Activated naive CD4-positive, alpha-beta T cell treated with anti-CD3 and anti-CD28 coated beads, Interleukin-2, amount 10 ng/mL, durations not matched to agents 7 days and 5 days (primary cell): ENCODE measurements around the gene BTNL8.

Experiments used
- CTCF ChIA-PET: fragments of 350-600 bp; sonication (Branson Sonifier 250); formaldehyde crosslinking; loops from one replicate; lab custom pipeline; 2021; ENCODE audit warnings: antibody characterized with exemption; lab: Charles Lee
- DNase-seq: peaks from one replicate; pipeline ENCODE4 v3.0.0-alpha.2; 2020
- H3K27ac Mint-ChIP-seq: one replicate; pipeline ENCODE4 v1.8.0; 2021; ENCODE audit warnings: mild to moderate bottlenecking, moderate library complexity, mixed read lengths
- H3K27me3 Mint-ChIP-seq: one replicate; pipeline ENCODE4 v1.8.0; 2021; ENCODE audit warnings: mild to moderate bottlenecking, mixed read lengths
- H3K36me3 Mint-ChIP-seq: one replicate; pipeline ENCODE4 v1.8.0; 2021; ENCODE audit warnings: mixed read lengths
- H3K4me1 Mint-ChIP-seq: one replicate; pipeline ENCODE4 v1.8.0; 2021; ENCODE audit warnings: mixed read lengths
- H3K4me3 Mint-ChIP-seq: one replicate; pipeline ENCODE4 v1.8.0; 2021; ENCODE audit warnings: mild to moderate bottlenecking, moderate library complexity, mixed read lengths
- H3K9me3 Mint-ChIP-seq: one replicate; pipeline ENCODE4 v1.8.0; 2021; ENCODE audit warnings: mixed read lengths

The BTNL8 gene

DNA sequence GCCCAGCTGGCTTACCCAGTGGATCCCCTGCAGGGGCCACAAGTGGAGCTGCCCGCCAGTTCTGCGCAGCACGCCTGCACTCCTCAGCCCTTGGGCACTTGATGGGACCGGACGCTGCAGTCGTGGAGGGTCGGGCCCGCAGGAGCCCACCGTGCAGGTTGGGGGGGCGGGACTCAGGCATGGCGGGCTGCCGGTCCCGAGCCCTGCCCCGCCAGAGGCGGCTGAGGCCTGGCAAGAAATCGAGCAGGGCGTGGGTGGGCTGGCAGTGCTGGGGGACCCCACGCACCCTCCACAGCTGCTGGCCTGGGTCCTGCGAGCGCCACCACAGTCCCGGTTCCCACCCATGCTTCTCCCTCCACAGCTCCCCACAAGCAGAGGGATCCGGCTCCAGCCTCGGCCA lies 70.4 kb downstream of the BTNL8 start:
- Mint-ChIP-seq H3K4me3 (no peak overlapping the region), H3K9me3 (peaks cover 1% of the 10 kb centered on the region), H3K27ac (no peak overlapping the region), H3K4me1 (no peaks in the 10 kb centered on the region), H3K36me3 (no peaks in the 10 kb centered on the region), H3K27me3 (no peaks in the 10 kb centered on the region)
- CTCF ChIA-PET: no interaction called here
- DNase-seq: no peak

DNA sequence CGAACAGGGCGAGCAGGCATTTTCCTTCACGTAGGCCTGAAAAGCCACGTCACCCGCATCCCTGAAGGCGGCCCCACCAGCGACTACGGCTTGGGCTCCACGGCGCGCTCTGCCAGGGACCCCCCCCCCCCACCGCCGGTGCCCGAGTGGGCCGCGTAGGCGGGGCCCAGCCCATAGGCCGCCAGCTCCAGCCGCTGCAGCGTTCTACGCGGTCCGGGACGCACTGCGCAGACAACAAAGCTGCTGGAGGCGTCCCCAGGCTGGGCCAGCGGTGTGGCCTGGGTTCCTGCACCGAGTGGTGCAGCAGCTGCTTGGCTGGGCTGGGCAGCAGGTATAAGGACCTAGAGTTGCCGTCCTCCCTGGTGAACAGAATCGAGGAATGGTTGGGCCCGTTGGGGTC lies 71.4 kb downstream of the BTNL8 start:
- Mint-ChIP-seq H3K27ac (no peak overlapping the region), H3K27me3 (no peaks in the 10 kb centered on the region), H3K9me3 (peaks cover 1% of the 10 kb centered on the region), H3K4me1 (no peaks in the 10 kb centered on the region), H3K4me3 (no peak overlapping the region), H3K36me3 (no peaks in the 10 kb centered on the region)
- CTCF ChIA-PET: no interaction called here
- no peak for DNase-seq

DNA sequence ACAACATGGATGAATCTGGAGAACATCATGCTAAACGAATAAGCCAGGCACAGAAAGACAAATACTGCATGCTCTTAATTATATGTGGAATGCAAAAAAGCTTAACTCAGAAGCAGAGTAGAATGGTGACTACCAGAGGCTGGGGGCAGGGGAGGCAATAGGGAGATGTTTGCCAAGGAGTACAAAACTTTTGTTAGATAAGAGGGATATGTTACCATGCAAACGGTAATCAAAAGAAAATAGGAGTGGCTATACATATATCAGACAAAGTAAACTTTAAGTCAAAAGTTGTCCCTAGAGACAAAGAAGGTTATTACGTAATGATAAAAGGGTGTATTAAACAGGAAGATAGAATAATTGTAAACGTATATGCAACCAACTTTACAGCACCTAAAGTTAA lies 71.9 kb downstream of the BTNL8 start:
- H3K9me3 Mint-ChIP-seq: peaks cover 1% of the 10 kb centered on the region
- CTCF ChIA-PET: no interaction called here
- no peak for DNase-seq
- H3K4me3 Mint-ChIP-seq: no peak overlapping the region
- H3K36me3 Mint-ChIP-seq: no peaks in the 10 kb centered on the region
- no peaks in the 10 kb centered on the region for H3K27me3 Mint-ChIP-seq
- H3K27ac Mint-ChIP-seq: no peak overlapping the region
- no peaks in the 10 kb centered on the region for H3K4me1 Mint-ChIP-seq

DNA sequence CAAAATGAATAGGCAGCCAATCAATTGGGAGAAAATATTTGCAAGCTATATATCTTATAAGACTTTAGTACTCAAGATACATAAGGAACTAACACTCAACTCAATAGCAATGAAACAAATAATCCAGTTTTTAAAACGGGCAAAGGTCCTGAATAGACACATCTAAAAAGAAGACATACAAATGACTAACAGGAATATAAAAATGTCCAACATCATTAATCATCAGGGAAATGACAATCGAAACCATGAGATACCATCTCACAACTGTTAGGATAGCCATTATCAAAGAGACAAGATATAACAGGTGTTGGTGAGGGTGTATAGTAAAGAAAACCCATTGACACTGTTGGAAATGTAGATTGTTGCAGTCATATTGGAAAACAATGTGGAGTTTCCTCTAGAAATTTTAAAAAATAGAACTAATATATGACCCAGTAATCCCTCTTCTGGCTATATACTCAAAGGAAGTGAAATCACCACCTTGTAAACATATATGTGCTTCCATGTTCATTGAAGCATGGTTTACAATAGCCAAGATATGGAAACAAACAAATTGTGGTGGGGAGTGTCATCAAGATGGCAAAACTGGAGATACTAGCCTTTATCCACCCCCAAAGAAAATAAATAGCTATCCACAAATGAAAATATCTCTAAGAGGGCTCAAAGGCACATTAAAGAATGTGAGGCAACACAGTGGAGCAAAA lies 75.8 kb downstream of the BTNL8 start:
- DNase-seq: no peak
- H3K9me3 Mint-ChIP-seq: peaks cover 1% of the 10 kb centered on the region
- no peaks in the 10 kb centered on the region for H3K36me3 Mint-ChIP-seq
- peaks cover 7% of the 10 kb centered on the region for H3K4me1 Mint-ChIP-seq
- no peak overlapping the region for H3K27ac Mint-ChIP-seq
- H3K27me3 Mint-ChIP-seq: peaks cover 5% of the 10 kb centered on the region
- CTCF ChIA-PET: no interaction called here
- H3K4me3 Mint-ChIP-seq: no peak overlapping the region

DNA sequence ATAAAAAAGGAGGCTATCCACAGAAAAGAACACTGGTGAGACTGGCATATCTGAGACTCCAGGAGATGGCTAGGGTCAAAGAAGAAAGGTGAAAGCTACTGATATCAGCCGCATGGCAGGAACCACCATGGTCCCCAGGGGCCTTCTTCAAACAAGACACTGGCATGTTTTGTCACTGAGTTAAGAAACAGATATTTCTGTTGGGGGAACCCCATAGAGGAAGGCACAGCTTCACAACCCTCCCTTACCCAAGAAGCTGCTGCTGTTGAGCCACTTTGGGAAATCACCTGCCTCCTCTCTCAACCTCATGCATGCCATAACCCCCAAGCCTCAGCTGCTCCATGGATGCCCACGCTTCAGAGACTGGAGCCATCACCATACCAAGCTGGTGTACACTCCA lies 76.4 kb downstream of the BTNL8 start:
- H3K27ac Mint-ChIP-seq: no peak overlapping the region
- CTCF ChIA-PET: no interaction called here
- H3K9me3 Mint-ChIP-seq: peaks cover 1% of the 10 kb centered on the region

GRCh38 chr5:180976518-180976917 lies 77.6 kb downstream of the BTNL8 start:
- no peak overlapping the region for H3K4me3 Mint-ChIP-seq
- CTCF ChIA-PET: interaction anchor here (1.1 kb wide), 1 partner anchor 505 kb away, joined by 3 read pairs; no protein-coding TSS in a partner anchor
- no peaks in the 10 kb centered on the region for H3K36me3 Mint-ChIP-seq
- peaks cover 1% of the 10 kb centered on the region for H3K9me3 Mint-ChIP-seq
- peak overlapping the region; percentile 43 for H3K27ac Mint-ChIP-seq
- H3K27me3 Mint-ChIP-seq: peaks cover 11% of the 10 kb centered on the region
- peaks cover 7% of the 10 kb centered on the region for H3K4me1 Mint-ChIP-seq
- DNase-seq: no peak

More for the DNA sequence above, 76.4 kb downstream of the BTNL8 start:
- Mint-ChIP-seq H3K36me3 (no peaks in the 10 kb centered on the region), H3K4me3 (no peak overlapping the region), H3K4me1 (peaks cover 7% of the 10 kb centered on the region), H3K27me3 (peaks cover 5% of the 10 kb centered on the region)
- no peak for DNase-seq

DNA sequence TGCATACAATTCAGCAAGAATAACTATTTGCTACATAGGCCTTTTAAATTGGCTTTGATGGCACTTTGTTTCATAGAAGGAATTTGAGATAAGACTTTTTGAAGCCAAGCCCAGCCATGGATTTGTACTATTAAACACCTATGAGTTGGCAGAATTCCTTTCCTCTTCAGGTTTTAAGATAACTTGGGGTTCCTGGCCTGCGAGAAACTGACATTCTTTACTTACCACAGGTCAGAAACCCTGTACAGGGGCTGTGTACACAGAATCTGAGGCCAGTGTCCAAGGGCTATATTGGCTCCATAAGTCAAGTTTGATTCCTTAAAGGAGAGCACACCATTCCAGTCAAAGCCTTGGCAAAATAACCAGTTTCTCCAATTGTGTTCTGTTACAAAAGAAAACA lies 78.9 kb downstream of the BTNL8 start:
- peaks cover 1% of the 10 kb centered on the region for H3K9me3 Mint-ChIP-seq
- H3K36me3 Mint-ChIP-seq: no peaks in the 10 kb centered on the region
- no peak for DNase-seq
- peaks cover 7% of the 10 kb centered on the region for H3K4me1 Mint-ChIP-seq
- H3K4me3 Mint-ChIP-seq: no peak overlapping the region
- H3K27ac Mint-ChIP-seq: no peak overlapping the region
- CTCF ChIA-PET: interaction anchor here (1.0 kb wide), 1 partner anchor 109 kb away, joined by 3 read pairs; no protein-coding TSS in a partner anchor
- peaks cover 19% of the 10 kb centered on the region for H3K27me3 Mint-ChIP-seq

DNA sequence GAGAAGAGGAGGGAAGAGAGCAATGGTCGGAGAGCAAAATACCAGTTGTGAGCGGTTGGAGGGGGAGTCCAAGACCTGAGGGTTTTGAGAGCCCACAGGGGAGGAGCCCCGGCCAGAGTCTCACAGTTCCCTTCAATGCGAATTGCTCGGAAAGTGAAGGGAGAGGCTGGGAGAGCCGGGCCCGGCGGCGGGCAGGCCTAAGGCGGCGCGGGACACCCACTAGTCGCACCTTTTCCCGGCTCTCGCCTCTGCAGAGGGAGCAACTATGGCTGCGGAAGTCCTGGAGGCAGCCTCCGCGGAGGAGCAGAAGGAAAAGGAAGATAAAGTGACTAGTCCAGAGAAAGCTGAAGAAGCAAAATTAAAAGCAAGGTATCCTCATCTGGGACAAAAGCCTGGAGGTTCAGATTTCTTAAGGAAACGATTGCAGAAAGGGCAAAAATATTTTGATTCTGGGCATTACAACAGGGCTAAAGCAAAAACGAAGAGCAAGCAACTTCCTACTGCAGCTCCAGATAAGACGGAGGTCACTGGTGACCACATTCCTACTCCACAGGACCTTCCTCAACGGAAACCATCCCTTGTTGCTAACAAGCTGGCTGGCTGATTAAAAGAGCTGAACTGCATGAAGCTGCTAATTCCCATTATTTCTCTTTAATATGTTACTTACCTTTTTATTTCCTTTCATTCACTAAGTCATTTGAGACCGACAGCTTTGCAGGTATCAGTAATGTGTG lies 83.2 kb downstream of the BTNL8 start:
- no peak for DNase-seq
- Mint-ChIP-seq H3K4me1 (no peaks in the 10 kb centered on the region), H3K4me3 (no peak overlapping the region), H3K36me3 (no peaks in the 10 kb centered on the region), H3K27me3 (peaks cover 22% of the 10 kb centered on the region), H3K27ac (no peak overlapping the region), H3K9me3 (no peaks in the 10 kb centered on the region)
- CTCF ChIA-PET: no interaction called here

GRCh38 chr5:180988016-180988415 lies 89.1 kb downstream of the BTNL8 start:
- Mint-ChIP-seq H3K4me1 (no peaks in the 10 kb centered on the region), H3K4me3 (no peak overlapping the region), H3K27me3 (peaks cover 17% of the 10 kb centered on the region), H3K9me3 (no peaks in the 10 kb centered on the region), H3K27ac (no peak overlapping the region), H3K36me3 (no peaks in the 10 kb centered on the region)
- DNase-seq: no peak
- CTCF ChIA-PET: no interaction called here

- DNase-seq: no peak
- Mint-ChIP-seq H3K27ac (no peak within 1 kb of the TSS), H3K27me3 (peaks cover 17% of the 10 kb centered on the region), H3K4me3 (no peak within 1 kb of the TSS), H3K9me3 (no peaks in the 10 kb centered on the region), H3K36me3 (no peaks in the 10 kb centered on the region), H3K4me1 (no peaks in the 10 kb centered on the region)
- CTCF ChIA-PET: no interaction called here
Observed at GRCh38 chr5:180988592-180988991, 89.6 kb downstream of the BTNL8 start, which contains the start of gene BTNL3. Gene BTNL3 (plus strand): TSS chr5:180988846. CDS start chr5:180989029, 183 bp downstream.

DNA sequence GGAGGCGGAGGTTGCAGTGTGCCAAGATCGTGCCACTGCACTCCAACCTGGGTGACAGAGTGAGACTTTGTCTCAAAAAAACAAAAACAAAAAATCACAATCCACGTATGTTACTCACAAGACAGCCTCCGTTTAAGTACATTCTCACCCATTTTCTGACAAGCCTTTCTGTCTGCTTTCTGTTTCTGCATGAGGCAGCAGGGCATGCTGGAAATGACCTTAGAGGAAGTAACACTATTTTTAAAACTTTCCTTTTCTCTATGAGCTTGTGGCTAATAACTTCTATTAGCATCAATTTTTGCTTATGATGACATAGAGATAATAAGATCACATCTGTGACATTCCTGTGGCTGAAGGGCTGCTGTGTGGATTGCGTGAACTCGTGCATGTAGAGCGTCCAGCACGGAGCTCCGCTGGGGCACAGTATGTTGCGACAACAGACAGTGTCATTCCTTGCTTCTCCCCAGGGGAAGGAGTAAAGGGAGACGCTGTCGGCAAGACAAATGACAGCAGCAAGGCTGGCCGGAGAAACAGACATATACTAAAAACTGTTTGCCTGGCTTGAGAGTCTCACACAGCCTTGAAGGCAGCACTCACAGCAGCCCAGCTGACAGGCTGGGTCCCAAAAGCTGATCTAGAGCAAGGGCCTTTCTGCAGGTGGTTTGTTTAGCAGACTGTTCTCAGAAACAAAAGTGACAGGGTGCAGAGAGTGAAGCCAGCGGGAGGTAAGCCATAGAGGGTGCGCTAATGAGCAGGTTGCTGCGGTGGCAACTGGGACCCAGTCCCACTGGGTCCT lies 91.3 kb downstream of the BTNL8 start:
- DNase-seq: no peak
- CTCF ChIA-PET: no interaction called here
- no peaks in the 10 kb centered on the region for H3K36me3 Mint-ChIP-seq
- no peaks in the 10 kb centered on the region for H3K4me1 Mint-ChIP-seq
- no peaks in the 10 kb centered on the region for H3K9me3 Mint-ChIP-seq
- H3K4me3 Mint-ChIP-seq: no peak overlapping the region
- H3K27ac Mint-ChIP-seq: no peak overlapping the region
- H3K27me3 Mint-ChIP-seq: peaks cover 24% of the 10 kb centered on the region

DNA sequence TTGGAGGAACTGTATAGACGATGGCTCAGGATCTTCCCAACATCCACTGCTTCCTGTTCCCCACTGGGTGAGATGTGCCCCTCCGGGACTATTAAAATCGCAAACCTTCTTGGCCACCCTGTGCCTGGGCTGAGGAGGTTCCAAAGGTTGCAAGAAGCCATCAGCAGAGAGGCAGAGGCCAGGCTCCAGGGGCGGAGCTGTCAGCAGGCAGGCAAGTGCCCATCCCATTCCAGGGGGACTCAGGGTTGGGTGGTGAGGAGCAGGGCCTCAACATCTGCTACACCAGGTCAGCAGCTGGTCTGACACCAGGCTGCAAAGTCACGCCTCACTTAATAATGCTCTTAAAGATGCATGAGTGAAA lies 91.9 kb downstream of the BTNL8 start:
- H3K27me3 Mint-ChIP-seq: peaks cover 24% of the 10 kb centered on the region
- CTCF ChIA-PET: no interaction called here
- H3K27ac Mint-ChIP-seq: no peak overlapping the region
- H3K4me3 Mint-ChIP-seq: no peak overlapping the region
- H3K9me3 Mint-ChIP-seq: no peaks in the 10 kb centered on the region
- H3K4me1 Mint-ChIP-seq: no peaks in the 10 kb centered on the region
- H3K36me3 Mint-ChIP-seq: no peaks in the 10 kb centered on the region
- no peak for DNase-seq
